HepG2 (cell line): Measurements from ENCODE around the gene LIME1. TPM values are rescaled to one million over a fixed set of nuclear protein-coding genes. Genes with fewer than 3 reads are reported as not detected.

ENCODE experiments used
- ATAC-seq: fragments of 200-7000 bp; cut with Tn5 transposase; 3 replicates; pipeline ENCODE4 v1.9.1; 2020; ENCODE audit warnings: mild to moderate bottlenecking, moderate library complexity
- BruUV-seq: library from RNA; stranded (reverse); fragments of 400-500 nt; replicated peaks from 2 replicates; lab custom pipeline; 2021; lab: Mats Ljungman, UMichigan
- CTCF ChIA-PET: fragments of 300-600 bp; formaldehyde crosslinking; extraction: SDS; loops from one replicate; lab custom pipeline; 2021; ENCODE audit warnings: low total read pairs, inconsistent platforms, low intra/inter-chr PET ratio; lab: Yijun Ruan, JAX
- POLR2A ChIA-PET: fragments of 350-600 bp; sonication (Branson Sonifier 250); formaldehyde crosslinking; loops from one replicate; lab custom pipeline; 2020; ENCODE audit warnings: antibody characterized with exemption, inconsistent platforms; lab: Yijun Ruan, JAX
- DNase-seq: peaks from one replicate; pipeline ENCODE4 v3.0.0-alpha.2; 2015; ENCODE audit warnings: low spot score
- FAIRE-seq: peaks from 3 replicates; lab custom pipeline; 2011; peaks lifted over from hg19 to GRCh38; lab: Jason Lieb, UNC
- H2AFZ ChIP-seq: one replicate; pipeline ENCODE4 v1.6.1; 2011; ENCODE audit warnings: low read length, inconsistent platforms
- H3K27ac ChIP-seq: fragments of 300-600 bp; 3 replicates; pipeline ENCODE4 v1.8.0; 2011; ENCODE audit warnings: mixed run types, mild to moderate bottlenecking, mixed read lengths, low read length, inconsistent platforms; ENCODE audit not compliant: insufficient read depth; ENCODE audit errors: extremely low read length
- H3K27me3 ChIP-seq, 2 experiments: fragments of 200-600 bp in 1 of 2; 2 replicates in 1 of 2; 3 replicates in 1 of 2; pipeline versions ENCODE4 v1.6.0 to v1.8.0; 2011; ENCODE audit warnings: low read length in 2 of 2, mild to moderate bottlenecking in 2 of 2, moderate library complexity in 2 of 2, inconsistent platforms in 1 of 2; ENCODE audit not compliant: insufficient read depth in 2 of 2, control insufficient read depth in 1 of 2
- H3K36me3 ChIP-seq, 2 experiments: fragments of 200-600 bp in 1 of 2; replicated peaks in 1 of 2; 2 replicates in 1 of 2; 3 replicates in 1 of 2; pipeline versions ENCODE4 v1.5.1 to v1.8.0; 2011; ENCODE audit warnings: low read length in 2 of 2, inconsistent platforms in 1 of 2; ENCODE audit not compliant: insufficient read depth in 2 of 2, control insufficient read depth in 1 of 2
- H3K4me1 ChIP-seq: 2 replicates; pipeline ENCODE4 v1.5.1; 2012; ENCODE audit warnings: low read length, inconsistent platforms; ENCODE audit not compliant: insufficient read depth
- H3K4me2 ChIP-seq: 2 replicates; pipeline ENCODE4 v1.6.0; 2011; ENCODE audit warnings: low read depth, low read length, inconsistent platforms
- H3K4me3 ChIP-seq, 3 experiments: fragments of 200-600 bp in 1 of 3; sonication (generic), shearing (Covaris generic) in 1 of 3; replicated peaks in 1 of 3; 2 replicates each; pipeline ENCODE4 v1.5.1; 2011 to 2016; ENCODE audit warnings: low read length in 3 of 3, inconsistent platforms in 2 of 3, low read depth in 2 of 3, mild to moderate bottlenecking in 2 of 3, control low read depth in 1 of 3, mixed read lengths in 1 of 3; ENCODE audit not compliant: insufficient read depth in 1 of 3
- H3K79me2 ChIP-seq: one replicate; pipeline ENCODE4 v1.6.1; 2011; ENCODE audit warnings: low read length, inconsistent platforms; ENCODE audit not compliant: insufficient read depth
- H3K9ac ChIP-seq: 2 replicates; pipeline ENCODE4 v1.6.0; 2011; ENCODE audit warnings: mild to moderate bottlenecking, low read depth, low read length, inconsistent platforms; ENCODE audit not compliant: insufficient read depth
- H3K9me3 ChIP-seq: 2 replicates; pipeline ENCODE4 v1.5.1; 2012; ENCODE audit warnings: mild to moderate bottlenecking, low read length
- H4K20me1 ChIP-seq: 2 replicates; pipeline ENCODE4 v1.6.0; 2011; ENCODE audit warnings: inconsistent platforms, mild to moderate bottlenecking, low read length, moderate library complexity; ENCODE audit not compliant: insufficient read depth
- AGO2 ChIP-seq: fragments of 200-400 bp; formaldehyde crosslinking; optimal IDR thresholded peaks from 2 replicates; pipeline ENCODE3; 2017; ENCODE audit warnings: mild to moderate bottlenecking, low read depth, low read length, moderate library complexity
- ARID4A ChIP-seq: sonication (generic); formaldehyde crosslinking; IDR thresholded peaks from 2 replicates; pipeline ENCODE4 v1.5.0; 2020; ENCODE audit warnings: mild to moderate bottlenecking, missing genetic modification reagents, borderline replicate concordance
- CCAR2 ChIP-seq: fragments of 200-400 bp; formaldehyde crosslinking; optimal IDR thresholded peaks from 2 replicates; pipeline ENCODE3; 2018; ENCODE audit warnings: low read depth, mild to moderate bottlenecking, low read length, moderate library complexity
- FLYWCH1 ChIP-seq: sonication (generic); formaldehyde crosslinking; IDR thresholded peaks from 2 replicates; pipeline ENCODE4 v1.8.1; 2023; ENCODE audit warnings: mild to moderate bottlenecking, missing genetic modification reagents
- FOXA1 ChIP-seq, 2 experiments: fragments of 450-650 bp in 1 of 2; sonication (generic) in 1 of 2; formaldehyde crosslinking in 1 of 2; IDR thresholded peaks; 2 replicates each; pipeline versions ENCODE4 v1.4.0 to v1.6.1; 2016 to 2020; ENCODE audit warnings: missing genetic modification reagents in 1 of 2
- HNRNPL ChIP-seq: fragments of 200-400 bp; formaldehyde crosslinking; IDR thresholded peaks from 2 replicates; pipeline ENCODE4 v1.6.1; 2017; ENCODE audit warnings: mild to moderate bottlenecking, low read depth, low read length
- HNRNPLL ChIP-seq: fragments of 200-400 bp; formaldehyde crosslinking; IDR thresholded peaks from 2 replicates; pipeline ENCODE4 v1.6.1; 2017; ENCODE audit warnings: mild to moderate bottlenecking, low read depth, low read length; ENCODE audit not compliant: poor library complexity, severe bottlenecking
- HNRNPUL1 ChIP-seq: fragments of 200-400 bp; formaldehyde crosslinking; IDR thresholded peaks from 2 replicates; pipeline ENCODE4 v1.6.1; 2017; ENCODE audit warnings: low read depth, mild to moderate bottlenecking, low read length, moderate library complexity
- HOXA7 ChIP-seq: sonication (generic); formaldehyde crosslinking; IDR thresholded peaks from 2 replicates; pipeline ENCODE4 v1.8.1; 2022; ENCODE audit warnings: mild to moderate bottlenecking, missing genetic modification reagents, moderate library complexity
- SALL1 ChIP-seq: sonication (generic); formaldehyde crosslinking; IDR thresholded peaks from 2 replicates; pipeline ENCODE4 v1.8.0; 2022; ENCODE audit warnings: mild to moderate bottlenecking, missing genetic modification reagents
- SMAD9 ChIP-seq: sonication (generic); formaldehyde crosslinking; IDR thresholded peaks from 2 replicates; pipeline ENCODE4 v1.5.1; 2020; ENCODE audit warnings: mild to moderate bottlenecking, missing genetic modification reagents
- UBTF ChIP-seq: sonication (generic); formaldehyde crosslinking; IDR thresholded peaks from 2 replicates; pipeline ENCODE4 v1.4.0; 2020; ENCODE audit warnings: mild to moderate bottlenecking, missing genetic modification reagents
- ZC3H13 ChIP-seq: sonication (generic); formaldehyde crosslinking; IDR thresholded peaks from 2 replicates; pipeline ENCODE4 v1.8.1; 2023; ENCODE audit warnings: mild to moderate bottlenecking, missing genetic modification reagents, moderate library complexity
- ZNF207 ChIP-seq: fragments of 450-650 bp; IDR thresholded peaks from 2 replicates; pipeline ENCODE4 v1.6.1; 2016; ENCODE audit warnings: antibody characterized with exemption, borderline replicate concordance
- ZNF672 ChIP-seq: sonication (generic); formaldehyde crosslinking; IDR thresholded peaks from 2 replicates; pipeline ENCODE4 v1.8.1; 2022; ENCODE audit warnings: missing genetic modification reagents
- ZNF83 ChIP-seq: sonication (generic); formaldehyde crosslinking; IDR thresholded peaks from 2 replicates; pipeline ENCODE4 v1.4.0; 2020; ENCODE audit warnings: missing genetic modification reagents, mild to moderate bottlenecking, borderline replicate concordance
- WGBS: methylation state at CpG from one replicate; pipeline ENCODE4 v1.1.6; 2017; ENCODE audit warnings: low lambda C conversion rate; 5-methylcytosine and 5-hydroxymethylcytosine counted together
- in situ Hi-C: cut with HindIII; loops from 2 replicates; pipeline ENCODE4 v1.10.0; 2017; ENCODE audit warnings: low pct_unique_long_range_greater_than_20kb; ENCODE audit not compliant: extremely low pct_ligation_motif_present
- intact Hi-C: fragments of 100-400 bp; cut with micrococcal nuclease; formaldehyde crosslinking; loops from one replicate; pipeline ENCODE4 v1.10.0; 2022; ENCODE audit not compliant: unreplicated experiment
- polyA plus RNA-seq, 8 experiments: library from polyadenylated mRNA; depleted of rRNA in 3 of 8; stranded (reverse) in 7 of 8; unstranded in 1 of 8; fragments of >200 nt; fragmentation: Illumina TruSeq in 4 of 8; extraction: Trizol in 4 of 8; gene quantifications; 2 replicates each; pipeline versions ENCODE4 v1.2.1 to v1.2.3, GENCODE V29; 2011 to 2016; ENCODE audit warnings: low read depth in 4 of 8, missing spikeins in 1 of 8, mixed read lengths in 1 of 8; ENCODE audit not compliant: insufficient read depth in 1 of 8
- total RNA-seq, 5 experiments: library from RNA; depleted of rRNA; stranded (reverse); fragments of >200 nt; fragmentation: Illumina TruSeq; extraction: Trizol; gene quantifications; 2 replicates each; pipeline ENCODE4 v1.2.3, GENCODE V29; 2016; ENCODE audit warnings: low read depth in 1 of 5

Gene LIME1
- total and polyA plus RNA-seq, 2 of the 13 experiments (the other 11 are each of a cell fraction or from before 2014, with no cell fraction given), result 13.0 to 61.5 TPM

DNA sequence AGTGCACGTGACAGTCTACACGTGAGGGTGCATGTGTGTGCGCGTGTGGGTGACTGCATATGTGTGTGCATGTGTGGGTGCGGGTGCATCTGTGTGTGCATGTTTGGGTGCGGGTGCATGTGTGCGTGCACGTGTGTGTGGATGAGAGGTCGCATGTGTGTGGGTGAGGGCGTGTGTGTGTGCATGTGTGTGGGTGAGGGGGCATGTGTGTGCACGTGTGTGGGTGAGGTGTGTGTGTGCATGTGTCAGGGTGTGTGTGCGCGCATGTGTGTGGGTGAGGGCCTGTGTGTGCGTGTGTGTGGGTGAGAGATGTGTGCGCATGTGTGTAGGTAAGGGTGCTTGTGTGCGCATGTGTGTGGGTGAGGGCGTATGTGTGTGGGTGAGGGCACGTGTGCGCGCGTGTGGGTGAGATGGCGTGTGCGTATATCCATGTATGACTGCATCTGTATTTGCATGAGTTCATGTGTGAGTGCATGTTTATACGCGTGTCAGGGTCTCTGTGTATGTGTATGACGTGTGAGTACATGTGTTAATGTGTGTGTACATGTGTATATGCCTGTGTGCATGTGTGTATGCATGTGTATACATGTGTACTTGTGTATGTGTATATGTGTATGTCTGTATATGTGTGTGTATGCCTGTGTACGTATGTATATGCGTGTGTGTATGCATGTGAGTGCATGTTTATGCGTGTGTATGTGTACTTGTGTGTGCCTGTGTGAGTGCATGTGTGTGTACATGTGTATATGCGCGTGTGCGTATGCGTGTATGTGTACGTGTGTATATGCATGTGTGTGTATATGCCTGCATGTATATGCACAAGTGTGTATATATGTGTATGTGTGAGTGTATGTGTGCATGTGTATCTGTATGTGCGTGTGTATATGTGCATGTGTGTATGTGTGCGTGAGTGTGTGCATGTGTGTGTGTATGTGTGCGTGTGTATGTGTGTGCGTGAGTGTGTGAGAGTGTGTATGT is 4.1 kb upstream of the LIME1 start:
- no peak for ATAC-seq
- H4K20me1 ChIP-seq, result no peaks in the 10 kb centered on the region
- intact Hi-C loops, result no loop called here
- H3K36me3 ChIP-seq, result peaks cover 30 to 47% of the 10 kb centered on the region in 2 experiments
- H3K4me2 ChIP-seq, result no peak overlapping the region
- no peak overlapping the region for H3K27ac ChIP-seq
- peaks cover 37% of the 10 kb centered on the region for H3K79me2 ChIP-seq
- no peak overlapping the region for H3K9ac ChIP-seq
- in situ Hi-C loops, result no loop called here
- H3K27me3 ChIP-seq, result no peaks in the 10 kb centered on the region
- peak; percentile 82 for FAIRE-seq
- peaks cover 57% of the 10 kb centered on the region for H3K4me1 ChIP-seq
- no peaks in the 10 kb centered on the region for H3K9me3 ChIP-seq
- no peak for DNase-seq
- no TSS peak for BruUV-seq
- ChIA-PET POLR2A (interaction anchor here (7.3 kb wide), 1 partner anchor 25 kb away, joined by 190 read pairs; the partner anchor contains the start of genes ARFRP1 and ZGPAT), CTCF (no interaction called here)
- H2AFZ ChIP-seq, result no peak overlapping the region
- no peak overlapping the region for H3K4me3 ChIP-seq
- 87% methylated on average over 38 of the region's 38 CpGs for WGBS
- TF ChIP-seq ZC3H13, result peak; percentile 23; the same call in 1 of the 2 replicates
- TF ChIP-seq FLYWCH1 (CRISPR knock-in tag), result no peak
- no peak for TF ChIP-seq HNRNPUL1
- TF ChIP-seq UBTF (CRISPR knock-in tag), result 0 out of 2 replicates have a peak, but pooled peaks have one; percentile 15
- TF ChIP-seq FOXA1 (IDR thresholded peaks at IDR 0.05), result no peak; the same call in 1 of the 2 replicates
- 0 out of 2 replicates have a peak, but pooled peaks have one; percentile 19 for TF ChIP-seq FOXA1 (CRISPR knock-in tag; IDR thresholded peaks at IDR 0.05)
- 0 out of 2 replicates have a peak, but pooled peaks have one; percentile 71 for TF ChIP-seq ZNF672
- TF ChIP-seq CCAR2, result peak; percentile 17
- no peak for TF ChIP-seq SMAD9 (CRISPR knock-in tag)
- TF ChIP-seq HNRNPLL, result peak; percentile 94
- TF ChIP-seq HOXA7, result 0 out of 2 replicates have a peak, but pooled peaks have one; percentile 10
- peak; percentile 99 for TF ChIP-seq AGO2
- TF ChIP-seq ZNF207, result peak; percentile 97
- peak; percentile 34; the same call in 1 of the 2 replicates for TF ChIP-seq ARID4A (CRISPR knock-in tag)
- 0 out of 2 replicates have a peak, but pooled peaks have one; percentile 44 for TF ChIP-seq ZNF83
- no peak for TF ChIP-seq SALL1
- peak; percentile 91 for TF ChIP-seq HNRNPL
